Chondrocyte (in vitro differentiated cells): ENCODE data around the gene PPIL4. TPM values are rescaled to one million over a fixed set of nuclear protein-coding genes. Genes with fewer than 3 reads are reported as not detected.

Experiments used
- DNase-seq: peaks from one replicate; pipeline ENCODE4 v3.0.0; 2021; ENCODE audit warnings: mixed read lengths, low spot score
- H3K27ac Mint-ChIP-seq: one replicate; pipeline ENCODE4 v1.8.0; 2021; ENCODE audit warnings: mild to moderate bottlenecking, moderate library complexity, mixed read lengths; ENCODE audit not compliant: unreplicated experiment
- H3K27me3 Mint-ChIP-seq: 2 replicates; pipeline ENCODE4 v1.8.0; 2021; ENCODE audit warnings: low read depth, mixed read lengths
- H3K36me3 Mint-ChIP-seq: 2 replicates; pipeline ENCODE4 v1.8.0; 2021; ENCODE audit warnings: low read depth, mixed read lengths
- H3K4me1 Mint-ChIP-seq: 2 replicates; pipeline ENCODE4 v1.8.0; 2021; ENCODE audit warnings: low read depth, mild to moderate bottlenecking, mixed read lengths
- H3K4me3 Mint-ChIP-seq: one replicate; pipeline ENCODE4 v1.8.0; 2021; ENCODE audit warnings: mild to moderate bottlenecking, moderate library complexity, mixed read lengths; ENCODE audit not compliant: unreplicated experiment
- H3K9me3 Mint-ChIP-seq: 2 replicates; pipeline ENCODE4 v1.8.0; 2021; ENCODE audit warnings: low read depth, mixed read lengths
- CTCF ChIP-seq: fragments of 200-600 bp; sonication (generic); IDR thresholded peaks from 2 replicates; pipeline ENCODE4 v1.5.0; 2021; ENCODE audit warnings: antibody characterized with exemption, mild to moderate bottlenecking, moderate library complexity
- total RNA-seq: library from RNA; stranded (reverse); gene quantifications from 3 replicates; pipeline ENCODE4 v1.2.1, GENCODE V29; 2021

PPIL4 gene
- total RNA-seq, 1 donor from 2014 or later = 30.0 TPM

- TF ChIP-seq CTCF = no peak
- H3K36me3 Mint-ChIP-seq = no peaks in the 10 kb centered on the region
- H3K27ac Mint-ChIP-seq = no peak overlapping the region
- H3K27me3 Mint-ChIP-seq = peaks cover 18% of the 10 kb centered on the region
- H3K9me3 Mint-ChIP-seq = no peaks in the 10 kb centered on the region
- peaks cover 6% of the 10 kb centered on the region for H3K4me1 Mint-ChIP-seq
- H3K4me3 Mint-ChIP-seq = no peak overlapping the region
- DNase-seq = no peak
These were observed 6.1 kb upstream of the PPIL4 start for GRCh38 chr6:149551920-149552319.

GRCh38 chr6:149545258-149545753, 537 bp downstream of the PPIL4 start:
- Mint-ChIP-seq H3K27ac (peak overlapping the region; percentile 99), H3K4me3 (peak overlapping the region; percentile 95), H3K4me1 (peaks cover 37% of the 10 kb centered on the region), H3K9me3 (no peaks in the 10 kb centered on the region), H3K27me3 (no peaks in the 10 kb centered on the region), H3K36me3 (no peaks in the 10 kb centered on the region)
- peak; percentile 56 for TF ChIP-seq CTCF
- no peak for DNase-seq

- no peak for DNase-seq
- Mint-ChIP-seq H3K9me3 (no peaks in the 10 kb centered on the region), H3K36me3 (peaks cover 2% of the 10 kb centered on the region)
These were observed 1.1 kb downstream of the PPIL4 start for GRCh38 chr6:149544646-149545257.

GRCh38 chr6:149541139-149541538, 4.7 kb downstream of the PPIL4 start:
- Mint-ChIP-seq H3K27ac (no peak overlapping the region), H3K36me3 (peaks cover 10% of the 10 kb centered on the region), H3K9me3 (no peaks in the 10 kb centered on the region), H3K4me3 (no peak overlapping the region), H3K4me1 (peaks cover 31% of the 10 kb centered on the region), H3K27me3 (no peaks in the 10 kb centered on the region)
- TF ChIP-seq CTCF = no peak
- DNase-seq = no peak

More at GRCh38 chr6:149544646-149545257, 1.1 kb downstream of the PPIL4 start:
- Mint-ChIP-seq H3K4me3 (peak overlapping the region; percentile 95), H3K27me3 (no peaks in the 10 kb centered on the region), H3K4me1 (peaks cover 37% of the 10 kb centered on the region), H3K27ac (peak overlapping the region; percentile 99)
- TF ChIP-seq CTCF = no peak

GRCh38 chr6:149534742-149535141, 11.1 kb downstream of the PPIL4 start:
- Mint-ChIP-seq H3K4me3 (no peak overlapping the region), H3K27ac (no peak overlapping the region), H3K27me3 (no peaks in the 10 kb centered on the region), H3K4me1 (no peaks in the 10 kb centered on the region), H3K9me3 (no peaks in the 10 kb centered on the region), H3K36me3 (peaks cover 25% of the 10 kb centered on the region)
- no peak for DNase-seq
- TF ChIP-seq CTCF = no peak
